CD4-positive, alpha-beta T cell (primary cell): ENCODE measurements around the gene TMOD3. TPM values are rescaled to one million over a fixed set of nuclear protein-coding genes. Genes with fewer than 3 reads are reported as not detected.

Experiments
- ATAC-seq: fragments of 200-7000 bp; cut with Tn5 transposase; one replicate; pipeline ENCODE4 v1.10.0; 2022; ENCODE audit warnings: mild to moderate bottlenecking; ENCODE audit not compliant: poor library complexity
- CTCF ChIA-PET: fragments of 350-600 bp; sonication (Branson Sonifier 250); formaldehyde crosslinking; loops from one replicate; lab custom pipeline; 2021; ENCODE audit warnings: antibody characterized with exemption, inconsistent platforms; lab: Charles Lee
- POLR2A ChIA-PET: fragments of 350-600 bp; sonication (Branson Sonifier 250); formaldehyde crosslinking; loops from one replicate; lab custom pipeline; 2021; ENCODE audit warnings: antibody characterized with exemption, inconsistent platforms; lab: Charles Lee
- DNase-seq, 14 experiments: peaks; one replicate each; pipeline ENCODE4 v3.0.0-alpha.2; 2013 to 2020; ENCODE audit warnings: mixed read lengths in 2 of 14
- H3K27ac ChIP-seq, 2 donors: one replicate each; pipeline versions ENCODE4 v1.5.1 to v1.7.0; 2013; ENCODE audit warnings: low read length in 2 of 2, low read depth in 1 of 2, mild to moderate bottlenecking in 1 of 2
- H3K27me3 ChIP-seq, 2 experiments: 1 replicate in 1 of 2; 2 replicates in 1 of 2; pipeline versions ENCODE4 v1.6.1 to v1.7.0; 2013; ENCODE audit warnings: low read length in 2 of 2, control low read depth in 1 of 2, mild to moderate bottlenecking in 1 of 2, moderate library complexity in 1 of 2; ENCODE audit not compliant: insufficient read depth in 2 of 2, control insufficient read depth in 1 of 2
- H3K36me3 ChIP-seq: one replicate; pipeline ENCODE4 v1.6.1; 2013; ENCODE audit warnings: low read length, control low read depth; ENCODE audit not compliant: insufficient read depth
- H3K4me1 ChIP-seq: one replicate; pipeline ENCODE4 v1.6.1; 2013; ENCODE audit warnings: low read length, control low read depth; ENCODE audit not compliant: insufficient read depth
- H3K4me3 ChIP-seq: one replicate; pipeline ENCODE4 v1.5.1; 2013; ENCODE audit warnings: mild to moderate bottlenecking, low read length, moderate library complexity
- H3K9me3 ChIP-seq, 2 experiments: 1 replicate in 1 of 2; 2 replicates in 1 of 2; pipeline versions ENCODE4 v1.6.1 to v1.7.0; 2013; ENCODE audit warnings: low read length in 2 of 2, mild to moderate bottlenecking in 2 of 2, control low read depth in 1 of 2, moderate library complexity in 1 of 2; ENCODE audit not compliant: control insufficient read depth in 1 of 2, insufficient read depth in 1 of 2
- H3K27ac Mint-ChIP-seq: one replicate; pipeline ENCODE4 v1.8.0; 2020; ENCODE audit warnings: mixed read lengths
- H3K27me3 Mint-ChIP-seq: one replicate; pipeline ENCODE4 v1.8.0; 2021; ENCODE audit warnings: mixed read lengths
- H3K36me3 Mint-ChIP-seq: one replicate; pipeline ENCODE4 v1.8.0; 2021; ENCODE audit warnings: low read depth, mixed read lengths
- H3K4me1 Mint-ChIP-seq: one replicate; pipeline ENCODE4 v1.8.0; 2021; ENCODE audit warnings: low read depth, mixed read lengths
- H3K4me3 Mint-ChIP-seq: one replicate; pipeline ENCODE4 v1.8.0; 2020; ENCODE audit warnings: mild to moderate bottlenecking, mixed read lengths
- H3K9me3 Mint-ChIP-seq: one replicate; pipeline ENCODE4 v1.8.0; 2020; ENCODE audit warnings: mixed read lengths
- CTCF ChIP-seq: fragments of 200-600 bp; IDR thresholded peaks from one replicate; pipeline ENCODE4 v1.8.0; 2022; ENCODE audit warnings: antibody characterized with exemption, mild to moderate bottlenecking
- intact Hi-C, 2 experiments: fragments of 100-400 bp; cut with DNase I in 1 of 2; cut with micrococcal nuclease in 1 of 2; formaldehyde crosslinking; loops; one replicate each; pipeline versions ENCODE4 v1.15.1 to v1.9.0; 2023 to 2025; cut with DNase I, micrococcal nuclease
- total RNA-seq, 174 experiments: library from RNA in 2 of 174; stranded (reverse) in 2 of 174; gene quantifications; one replicate each; pipeline ENCODE4 v1.2.3 and lab custom pipeline; 2021 to 2026

TMOD3 gene
- total RNA-seq, 2 experiments from 2014 or later: 37.6 to 39.0 TPM

- Mint-ChIP-seq H3K36me3 (peaks cover 95% of the 10 kb centered on the region), H3K27ac (no peak overlapping the region), H3K27me3 (no peaks in the 10 kb centered on the region), H3K4me1 (no peaks in the 10 kb centered on the region), H3K4me3 (no peak overlapping the region), H3K9me3 (no peaks in the 10 kb centered on the region)
- Histone ChIP-seq H3K4me3 (no peak overlapping the region), H3K4me1 (no peaks in the 10 kb centered on the region), H3K36me3 (peaks cover 73% of the 10 kb centered on the region), H3K27me3 (no peaks in the 10 kb centered on the region), H3K9me3 (no peaks in the 10 kb centered on the region), H3K27ac (no peak overlapping the region)
- no peak for ATAC-seq
- CTCF ChIA-PET: interaction anchor here (1.3 to 1.7 kb wide), 4 partner anchors 10 to 266 kb away, joined by 3 to 6 read pairs (median 4); no protein-coding TSS in a partner anchor
- no peak for DNase-seq
- POLR2A ChIA-PET: interaction anchor here (1.2 kb wide), 1 partner anchor 275 kb away, joined by 3 read pairs; no protein-coding TSS in a partner anchor
- intact Hi-C loops: no loop called here
- TF ChIP-seq CTCF: no peak
These were observed 75.5 kb downstream of the TMOD3 start for GRCh38 chr15:51904931-51905330.

DNA sequence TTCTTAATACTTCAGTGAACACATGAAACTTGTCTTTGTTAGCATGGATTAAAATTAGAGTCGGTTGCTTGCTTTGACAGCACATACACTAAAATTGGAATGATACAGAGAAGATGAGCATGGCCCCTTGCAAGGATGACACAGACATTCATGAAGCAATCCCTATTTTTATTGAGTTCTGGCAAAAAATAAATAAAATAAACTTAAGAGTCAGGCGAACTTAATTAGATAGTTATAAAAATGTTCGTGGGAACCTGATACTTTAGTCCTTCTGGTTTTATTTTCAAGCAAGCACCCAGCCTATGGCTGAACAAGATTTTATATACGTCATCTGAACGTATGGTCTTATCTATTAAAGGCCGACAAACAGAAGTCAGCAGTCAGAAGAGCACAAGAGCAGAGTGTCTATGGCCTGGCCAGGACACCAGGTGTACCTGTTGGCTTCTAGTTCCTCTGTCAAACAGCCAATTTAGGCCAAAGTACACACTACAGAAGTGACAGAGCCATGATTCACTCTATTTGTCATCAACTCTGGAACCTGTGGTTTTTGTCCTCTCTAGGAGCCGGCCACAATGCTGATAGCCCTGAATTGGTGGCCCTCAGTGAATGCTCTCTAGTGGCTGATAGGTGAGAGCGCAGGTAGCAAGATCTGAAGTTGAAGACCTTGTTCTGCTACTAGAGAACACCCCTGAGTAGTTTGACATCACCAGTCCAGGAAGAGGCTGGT is 77.8 kb downstream of the TMOD3 start:
- Mint-ChIP-seq H3K4me3 (no peak overlapping the region), H3K36me3 (peaks cover 84% of the 10 kb centered on the region), H3K4me1 (no peaks in the 10 kb centered on the region), H3K9me3 (no peaks in the 10 kb centered on the region), H3K27ac (no peak overlapping the region), H3K27me3 (no peaks in the 10 kb centered on the region)
- DNase-seq (no peak), ATAC-seq (no peak)
- CTCF ChIA-PET: no interaction called here
- H3K9me3 ChIP-seq: no peaks in the 10 kb centered on the region
- TF ChIP-seq CTCF: no peak
- intact Hi-C loops: no loop called here
- H3K4me3 ChIP-seq: no peak overlapping the region
- POLR2A ChIA-PET: no interaction called here
- no peaks in the 10 kb centered on the region for H3K4me1 ChIP-seq
- no peaks in the 10 kb centered on the region for H3K27me3 ChIP-seq
- H3K27ac ChIP-seq: no peak overlapping the region
- H3K36me3 ChIP-seq: peaks cover 61% of the 10 kb centered on the region

DNA sequence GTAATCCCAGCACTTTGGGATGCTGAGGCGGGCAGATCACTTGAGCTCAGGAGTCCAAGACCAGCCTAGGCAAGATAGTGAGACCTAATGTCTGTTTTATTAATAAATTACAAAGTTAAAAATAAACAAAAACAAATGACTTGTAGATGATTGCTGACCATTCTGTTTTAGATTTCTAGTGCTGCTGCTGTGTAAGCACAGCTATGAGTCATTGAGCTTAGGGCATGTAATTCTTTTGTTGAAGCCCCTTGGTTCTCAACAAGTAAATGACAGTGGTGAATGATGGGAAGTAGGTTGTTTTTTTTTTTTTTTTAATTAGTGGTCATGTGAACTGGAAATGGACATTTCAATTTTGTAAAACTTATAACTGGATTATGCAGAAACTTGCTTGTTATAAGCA is 78.9 kb downstream of the TMOD3 start:
- DNase-seq: no peak
- Histone ChIP-seq H3K9me3 (no peaks in the 10 kb centered on the region), H3K27ac (no peak overlapping the region), H3K4me1 (no peaks in the 10 kb centered on the region), H3K4me3 (no peak overlapping the region), H3K27me3 (no peaks in the 10 kb centered on the region), H3K36me3 (peaks cover 61% of the 10 kb centered on the region)
- POLR2A ChIA-PET: no interaction called here
- Mint-ChIP-seq H3K27ac (no peak overlapping the region), H3K27me3 (no peaks in the 10 kb centered on the region), H3K9me3 (no peaks in the 10 kb centered on the region), H3K4me3 (no peak overlapping the region), H3K36me3 (peaks cover 83% of the 10 kb centered on the region), H3K4me1 (no peaks in the 10 kb centered on the region)
- TF ChIP-seq CTCF: no peak
- CTCF ChIA-PET: no interaction called here
- intact Hi-C loops: no loop called here
- ATAC-seq: no peak
